ENCODE data around the gene ATAD2B. TPM values are rescaled to one million over a fixed set of nuclear protein-coding genes. Genes with fewer than 3 reads are reported as not detected.
"Not testable (repeated sequence)": the region's sequence is repeated elsewhere in the genome, so short reads cannot be mapped to it uniquely, and the experiment has no call there.

The ATAD2B gene
- polyA plus RNA-seq, 1 experiment, result 6.0 TPM

GRCh38 chr2:23782126-23782525 is 144.8 kb downstream of the ATAD2B start:
- Histone ChIP-seq H3K4me3 (ENCODE audit: low read depth, low read length) (no peak overlapping the region), H3K27me3 (ENCODE audit: control insufficient read depth, insufficient read depth, low read length) (no peaks in the 10 kb centered on the region), H3K9me3 (ENCODE audit: control insufficient read depth, insufficient read depth, low read length) (no peaks in the 10 kb centered on the region), H3K27ac (ENCODE audit: low read depth, low read length) (no peak overlapping the region)
- ChIA-PET POLR2A (interaction anchor here (0.8 kb wide), 1 partner anchor 488 kb away, joined by 4 read pairs; no protein-coding TSS in a partner anchor), CTCF (no interaction called here)
- no peak for DNase-seq (ENCODE audit: low read depth, low spot score)
- no peak for TF ChIP-seq CTCF (IDR thresholded peaks at IDR 0.05; ENCODE audit: low read depth, low read length)

- H3K27ac ChIP-seq (ENCODE audit: low read depth, low read length); H3K9me3 ChIP-seq (ENCODE audit: control insufficient read depth, insufficient read depth, low read length); H3K4me3 ChIP-seq (ENCODE audit: low read depth, low read length); POLR2A ChIA-PET; DNase-seq (ENCODE audit: low read depth, low spot score); H3K27me3 ChIP-seq (ENCODE audit: control insufficient read depth, insufficient read depth, low read length): not testable (repeated sequence)
- CTCF ChIA-PET, result interaction anchor here (0.6 to 1.4 kb wide), 2 partner anchors 17 to 44 kb away, joined by 3 to 5 read pairs; no protein-coding TSS in a partner anchor
These were observed 146.5 kb downstream of the ATAD2B start for GRCh38 chr2:23780465-23780864.

- no peak for DNase-seq (ENCODE audit: low read depth, low spot score)
- no peak for TF ChIP-seq CTCF (IDR thresholded peaks at IDR 0.05; ENCODE audit: low read depth, low read length)
These were observed 149.1 kb downstream of the ATAD2B start for GRCh38 chr2:23777826-23778225.

GRCh38 chr2:23776021-23776420 is 150.9 kb downstream of the ATAD2B start:
- TF ChIP-seq CTCF (IDR thresholded peaks at IDR 0.05; ENCODE audit: low read depth, low read length), result no peak
- no peak overlapping the region for H3K4me3 ChIP-seq (ENCODE audit: low read depth, low read length)
- ChIA-PET POLR2A (no interaction called here), CTCF (no interaction called here)
- DNase-seq (ENCODE audit: low read depth, low spot score), result no peak
- no peaks in the 10 kb centered on the region for H3K9me3 ChIP-seq (ENCODE audit: control insufficient read depth, insufficient read depth, low read length)
- no peaks in the 10 kb centered on the region for H3K27me3 ChIP-seq (ENCODE audit: control insufficient read depth, insufficient read depth, low read length)
- no peak overlapping the region for H3K27ac ChIP-seq (ENCODE audit: low read depth, low read length)

More at GRCh38 chr2:23777826-23778225, 149.1 kb downstream of the ATAD2B start:
- H3K4me3 ChIP-seq (ENCODE audit: low read depth, low read length), result no peak overlapping the region
- POLR2A ChIA-PET, result no interaction called here
- H3K9me3 ChIP-seq (ENCODE audit: control insufficient read depth, insufficient read depth, low read length), result no peaks in the 10 kb centered on the region
- H3K27ac ChIP-seq (ENCODE audit: low read depth, low read length), result no peak overlapping the region
- H3K27me3 ChIP-seq (ENCODE audit: control insufficient read depth, insufficient read depth, low read length), result no peaks in the 10 kb centered on the region
- CTCF ChIA-PET, result no interaction called here

GRCh38 chr2:23772684-23773083 is 154.2 kb downstream of the ATAD2B start:
- H3K9me3 ChIP-seq (ENCODE audit: control insufficient read depth, insufficient read depth, low read length), result no peaks in the 10 kb centered on the region
- ChIA-PET POLR2A (no interaction called here), CTCF (no interaction called here)
- TF ChIP-seq CTCF (IDR thresholded peaks at IDR 0.05; ENCODE audit: low read depth, low read length), result no peak
- H3K27me3 ChIP-seq (ENCODE audit: control insufficient read depth, insufficient read depth, low read length), result no peaks in the 10 kb centered on the region
- H3K27ac ChIP-seq (ENCODE audit: low read depth, low read length), result no peak overlapping the region
- DNase-seq (ENCODE audit: low read depth, low spot score), result no peak
- H3K4me3 ChIP-seq (ENCODE audit: low read depth, low read length), result no peak overlapping the region

- TF ChIP-seq CTCF (IDR thresholded peaks at IDR 0.05; ENCODE audit: low read depth, low read length), result no peak
- CTCF ChIA-PET, result no interaction called here
- POLR2A ChIA-PET, result no interaction called here
- DNase-seq (ENCODE audit: low read depth, low spot score), result no peak
- Histone ChIP-seq H3K4me3 (ENCODE audit: low read depth, low read length) (no peak overlapping the region), H3K27ac (ENCODE audit: low read depth, low read length) (no peak overlapping the region), H3K9me3 (ENCODE audit: control insufficient read depth, insufficient read depth, low read length) (no peaks in the 10 kb centered on the region), H3K27me3 (ENCODE audit: control insufficient read depth, insufficient read depth, low read length) (no peaks in the 10 kb centered on the region)
These were observed 154.9 kb downstream of the ATAD2B start for GRCh38 chr2:23772056-23772455.
